Stromal cell of bone marrow (primary cell): ENCODE data around the gene PARP1.
"Not testable (repeated sequence)": the region's sequence is repeated elsewhere in the genome, so short reads cannot be mapped to it uniquely, and the experiment has no call there.

Source experiments
- DNase-seq: peaks from one replicate; pipeline ENCODE4 v3.0.0-alpha.2; 2012; ENCODE audit warnings: low read depth

The PARP1 gene

DNA sequence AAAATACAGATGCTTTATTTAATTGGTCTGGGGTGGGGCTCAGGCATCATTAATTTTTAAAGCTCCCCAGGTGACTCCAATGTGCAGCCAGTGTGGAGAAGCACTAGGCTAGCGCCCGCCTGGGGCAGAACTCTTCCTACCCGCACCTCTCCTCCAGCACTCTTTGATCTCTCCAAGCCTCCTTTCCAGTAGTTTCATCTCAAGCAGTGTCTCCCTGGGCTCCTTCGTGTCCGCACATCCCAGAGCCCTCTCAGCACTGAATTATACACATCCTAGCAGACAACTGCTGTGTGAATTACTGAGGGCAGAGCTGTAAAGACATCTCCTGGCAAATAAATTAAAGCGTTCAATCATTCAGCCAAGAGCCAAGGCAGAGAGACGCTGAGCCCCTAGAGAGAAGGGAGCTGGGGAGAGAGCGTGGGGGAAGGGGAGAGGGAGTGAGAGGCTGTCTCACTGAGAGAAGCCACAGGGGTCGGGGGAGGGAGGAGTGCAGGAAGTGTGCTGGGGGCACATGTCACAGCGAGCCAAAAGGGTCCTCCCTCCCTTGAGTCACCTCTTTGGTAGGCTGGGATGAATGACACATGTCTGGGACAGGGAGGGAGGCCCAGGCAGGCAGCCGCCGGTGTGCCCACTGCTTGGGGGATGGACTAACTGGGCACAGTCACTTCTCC lies 21.0 kb upstream of the PARP1 start:
- DNase-seq = no peak

- no peak for DNase-seq
Observed at GRCh38 chr1:226428348-226428747, 20.5 kb upstream of the PARP1 start.

- DNase-seq = no peak
Observed at GRCh38 chr1:226427131-226427530, 19.2 kb upstream of the PARP1 start.

DNA sequence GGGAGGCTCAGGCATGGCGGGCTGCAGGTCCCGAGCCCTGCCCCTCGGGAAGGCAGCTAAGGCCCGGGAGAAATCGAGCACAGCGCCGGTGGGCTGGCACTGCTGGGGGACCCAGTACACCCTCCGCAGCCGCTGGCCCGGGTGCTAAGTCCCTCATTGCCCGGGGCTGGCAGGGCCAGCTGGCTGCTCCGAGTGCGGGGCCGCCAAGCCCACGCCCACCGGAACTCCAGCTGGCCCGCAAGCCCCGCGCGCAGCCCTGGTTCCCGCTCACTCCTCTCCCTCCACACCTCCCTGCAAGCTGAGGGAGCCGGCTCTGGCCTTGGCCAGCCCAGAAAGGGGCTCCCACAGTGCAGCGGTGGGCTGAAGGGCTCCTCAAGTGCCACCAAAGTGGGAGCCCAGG lies 18.5 kb upstream of the PARP1 start:
- DNase-seq = not testable (repeated sequence)

DNA sequence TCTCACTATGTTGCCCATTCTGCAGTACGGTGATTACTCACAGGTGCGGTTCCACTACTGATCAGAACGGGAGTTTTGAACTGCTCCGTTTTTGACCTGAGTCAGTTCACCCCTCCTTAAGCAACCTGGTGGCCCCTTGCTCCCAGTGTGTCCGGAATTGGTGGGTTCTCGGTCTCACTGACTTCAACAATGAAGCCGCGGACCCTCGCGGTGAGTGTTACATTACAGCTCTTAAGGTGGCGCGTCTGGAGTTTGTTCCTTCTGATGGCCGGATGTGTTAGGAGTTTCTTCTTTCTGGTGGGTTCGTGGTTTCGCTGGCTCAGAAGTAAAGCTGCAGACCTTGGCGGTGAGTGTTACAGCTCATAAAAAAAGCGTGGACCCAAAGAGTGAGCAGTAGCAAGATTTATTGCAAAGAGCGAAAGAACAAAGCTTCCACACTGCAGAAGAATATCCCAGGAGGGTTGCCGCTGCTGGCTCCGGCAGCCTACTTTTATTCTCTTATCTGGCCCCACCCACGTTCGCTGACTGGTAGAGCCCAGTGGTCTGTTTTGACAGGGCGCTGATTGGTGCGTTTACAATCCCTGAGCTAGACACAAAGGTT lies 17.6 kb upstream of the PARP1 start:
- no peak for DNase-seq

- no peak for DNase-seq
Observed at GRCh38 chr1:226425004-226425378, 17.1 kb upstream of the PARP1 start.

GRCh38 chr1:226424221-226425003 lies 16.5 kb upstream of the PARP1 start:
- DNase-seq = no peak

GRCh38 chr1:226422478-226422877 lies 14.6 kb upstream of the PARP1 start:
- DNase-seq = no peak

GRCh38 chr1:226420897-226421296 lies 13.0 kb upstream of the PARP1 start:
- DNase-seq = no peak

GRCh38 chr1:226420328-226420727 lies 12.4 kb upstream of the PARP1 start:
- no peak for DNase-seq

- no peak for DNase-seq
Observed at GRCh38 chr1:226419284-226420029, 11.6 kb upstream of the PARP1 start.

GRCh38 chr1:226417830-226418546 lies 10.1 kb upstream of the PARP1 start:
- no peak for DNase-seq

GRCh38 chr1:226417350-226417749 lies 9.5 kb upstream of the PARP1 start:
- DNase-seq = no peak

DNA sequence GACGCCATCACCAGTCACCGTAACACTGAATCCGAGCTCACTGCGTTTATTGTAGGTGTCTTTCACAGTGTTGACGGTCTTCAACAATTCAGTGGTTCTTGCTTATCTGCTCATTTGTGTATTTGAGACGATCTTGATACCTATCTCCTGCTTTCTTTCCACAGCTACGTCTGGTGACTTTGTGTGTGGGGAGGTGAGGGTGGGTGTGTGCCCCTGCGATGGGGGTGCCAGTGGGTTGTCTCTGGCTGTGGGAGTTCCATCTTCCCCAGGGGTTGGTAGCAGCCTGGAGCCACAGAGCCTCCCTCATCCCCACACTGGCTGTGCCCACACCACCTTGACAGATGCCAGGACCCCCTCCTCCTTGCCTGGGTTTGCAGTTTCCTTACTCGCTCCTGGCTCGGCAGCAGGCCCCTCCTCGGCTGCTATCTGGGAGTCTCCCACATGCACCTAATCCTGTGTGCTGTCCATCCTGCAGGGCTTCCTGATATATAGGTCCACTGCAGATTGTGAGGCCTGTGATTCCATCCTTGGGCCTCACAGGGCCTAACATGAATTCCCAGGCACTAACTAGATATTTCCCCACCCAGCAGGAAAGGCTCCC lies 6.3 kb upstream of the PARP1 start:
- no peak for DNase-seq

GRCh38 chr1:226411619-226412018 lies 3.7 kb upstream of the PARP1 start:
- no peak for DNase-seq

GRCh38 chr1:226410958-226411357 lies 3.1 kb upstream of the PARP1 start:
- DNase-seq = no peak

- DNase-seq = no peak
Observed at GRCh38 chr1:226409392-226409791, 1.5 kb upstream of the PARP1 start.

GRCh38 chr1:226408285-226409184 lies 642 bp upstream of the PARP1 start:
- DNase-seq = no peak

DNA sequence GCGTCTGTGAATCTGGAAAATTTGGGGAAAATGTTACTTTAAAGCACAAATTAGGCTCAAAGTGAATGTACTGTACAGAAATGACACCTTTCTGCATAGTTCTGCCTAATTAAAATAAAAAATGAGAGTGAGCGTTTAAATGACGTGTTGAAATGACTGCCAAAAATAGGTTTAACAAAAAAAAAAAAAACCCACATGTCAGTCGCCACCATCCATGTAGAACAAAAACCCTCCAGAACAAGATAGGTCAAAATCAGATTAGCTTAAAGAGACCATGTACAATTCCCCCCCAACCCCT lies 745 bp downstream of the PARP1 start:
- DNase-seq = no peak

- no peak for DNase-seq
Observed at GRCh38 chr1:226406401-226406881, 1.5 kb downstream of the PARP1 start.
